Inflammatory macrophage treated with lipopolysaccharide for 1 hour (primary cell): ENCODE measurements around the gene ME3.

Experiments used
- DNase-seq, 2 donors: peaks; one replicate each; pipeline ENCODE4 v3.0.0-alpha.2; 2020 to 2022

ME3 gene

DNA sequence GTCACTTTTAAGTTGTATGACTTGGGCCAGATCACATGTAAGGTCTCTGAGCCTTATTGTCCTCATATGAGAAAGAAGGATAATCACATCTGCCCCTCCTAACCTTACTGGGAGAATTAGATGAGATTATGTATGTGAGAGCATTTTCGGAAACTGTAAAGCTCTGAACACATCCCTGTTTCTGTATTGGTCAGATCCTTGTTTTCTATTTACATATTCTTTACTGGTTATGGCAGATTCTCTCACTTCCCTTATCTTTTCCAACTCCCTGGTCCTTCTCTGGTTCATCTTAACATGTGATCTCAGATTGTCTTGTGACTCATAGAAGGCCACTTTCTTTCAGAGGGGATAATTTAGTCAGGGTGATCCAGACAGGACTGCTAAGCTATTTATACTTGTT is 255.9 kb downstream of the ME3 start:
- peak; percentile 55 to 68 for DNase-seq

- no peak for DNase-seq
These were observed 257.4 kb downstream of the ME3 start for GRCh38 chr11:86415026-86415425.

DNA sequence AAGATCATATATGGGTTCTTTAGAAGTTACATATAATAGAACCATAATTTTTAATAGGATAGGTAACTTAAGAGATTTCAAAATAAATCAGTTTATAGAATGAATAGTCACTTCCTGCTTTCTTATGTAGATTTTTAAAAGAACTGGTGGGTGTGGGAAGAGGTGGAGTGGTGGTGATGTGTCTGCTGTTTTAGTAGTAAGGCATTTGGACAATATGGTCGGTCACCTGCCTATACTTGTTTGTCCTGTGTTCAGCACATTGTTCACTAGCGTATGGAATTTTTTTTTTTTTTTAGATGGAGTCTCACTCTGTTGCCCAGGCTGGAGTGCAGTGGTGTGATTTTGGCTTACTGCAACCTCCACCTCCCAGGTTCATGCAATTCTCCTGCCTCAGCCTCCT is 258.4 kb downstream of the ME3 start:
- no peak for DNase-seq

DNA sequence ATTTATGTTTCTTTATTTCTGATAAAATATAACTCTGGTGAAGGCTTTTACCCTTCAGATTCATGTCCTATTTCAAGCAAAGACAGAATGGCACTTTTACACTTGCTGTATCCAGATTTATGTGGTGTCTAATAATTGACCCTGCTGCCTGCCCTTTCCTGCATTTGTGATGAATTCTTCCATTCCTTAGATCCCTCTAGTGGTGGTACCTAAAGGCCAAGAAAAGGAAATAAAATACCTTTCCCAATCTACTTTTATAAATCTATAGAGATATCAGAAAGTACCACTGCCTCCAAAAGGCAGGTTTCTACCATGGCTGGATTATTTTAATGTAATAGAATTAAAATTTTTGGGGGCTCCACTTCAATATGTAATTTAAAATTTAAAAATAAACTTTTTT is 263.6 kb downstream of the ME3 start:
- no peak for DNase-seq

DNA sequence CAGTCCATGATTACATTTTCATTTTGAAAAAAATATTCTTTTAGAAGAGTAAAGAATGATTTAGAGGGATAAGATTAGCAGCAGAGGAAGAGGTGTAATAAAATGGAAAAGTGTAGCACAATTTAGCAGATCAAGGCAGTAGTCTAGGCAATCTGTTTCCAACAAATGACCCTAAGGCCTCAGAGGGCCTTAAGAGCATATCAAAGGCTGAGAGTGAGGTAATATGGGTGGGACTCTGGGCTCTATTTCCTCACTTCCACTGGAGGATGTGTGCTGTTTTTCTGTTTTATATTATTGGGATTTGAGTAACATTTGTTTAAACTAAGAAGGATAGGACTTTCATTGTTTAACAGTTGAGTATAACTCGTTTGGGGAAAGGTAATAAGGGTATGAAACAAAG is 269.0 kb downstream of the ME3 start:
- no peak for DNase-seq

DNA sequence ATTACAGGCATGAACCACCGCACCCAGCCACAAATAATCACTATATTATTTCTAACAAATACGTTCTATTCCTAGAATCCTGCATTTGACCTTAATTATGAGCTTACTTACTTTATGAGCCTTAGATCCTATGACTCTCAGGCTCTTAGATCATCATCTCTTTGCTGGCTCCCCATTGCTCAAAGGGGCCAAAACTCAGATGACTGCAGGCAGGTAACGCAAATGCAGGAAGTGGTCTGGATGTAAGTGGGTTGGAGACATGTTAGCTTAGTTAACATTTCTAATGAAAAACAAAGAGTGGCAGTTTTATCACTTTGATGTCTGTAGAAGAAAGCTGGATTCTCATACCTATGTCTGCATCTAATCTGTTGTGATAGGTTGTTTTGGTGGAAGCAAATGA is 274.3 kb downstream of the ME3 start:
- no peak for DNase-seq

DNA sequence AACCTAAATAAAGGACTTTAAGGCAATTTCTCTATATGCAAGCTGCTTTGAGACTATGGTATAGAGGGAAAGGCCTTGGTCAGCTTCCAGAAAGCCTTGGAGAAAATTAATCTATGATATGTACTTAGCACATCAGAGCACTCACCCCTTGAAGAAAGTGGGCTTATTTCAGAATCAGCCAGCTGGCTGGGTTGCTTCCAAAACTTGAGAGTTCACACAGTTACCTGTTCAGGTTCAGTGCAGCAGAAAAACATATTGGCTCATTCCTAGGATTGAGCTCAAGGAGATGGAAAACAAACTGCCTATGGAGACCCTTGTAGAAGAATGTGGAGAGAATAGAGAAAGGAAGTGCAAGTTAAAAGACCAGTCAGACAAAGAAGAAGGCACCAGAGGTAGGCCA is 275.1 kb downstream of the ME3 start:
- DNase-seq, result no peak

- DNase-seq, result no peak
These were observed 276.0 kb downstream of the ME3 start for GRCh38 chr11:86396396-86396795.

- DNase-seq, result no peak
These were observed 277.3 kb downstream of the ME3 start for GRCh38 chr11:86395061-86395551.
